ENCODE results near the gene ZNF407. TPM values are rescaled to one million over a fixed set of nuclear protein-coding genes. Genes with fewer than 3 reads are reported as not detected.

Gene ZNF407
- polyA plus RNA-seq, 1 donor, result 5.8 TPM

- no peak for DNase-seq (ENCODE audit: low read depth)
Observed at GRCh38 chr18:74832381-74832780, 234.7 kb downstream of the ZNF407 start.

GRCh38 chr18:74832999-74833398 lies 235.3 kb downstream of the ZNF407 start:
- no peak for DNase-seq (ENCODE audit: low read depth)

GRCh38 chr18:74834424-74835309 lies 237.0 kb downstream of the ZNF407 start:
- DNase-seq (ENCODE audit: low read depth), result no peak

- no peak for DNase-seq (ENCODE audit: low read depth)
Observed at GRCh38 chr18:74836296-74837139, 238.8 kb downstream of the ZNF407 start.

- no peak for DNase-seq (ENCODE audit: low read depth)
Observed at GRCh38 chr18:74840492-74841167, 243.0 kb downstream of the ZNF407 start.

GRCh38 chr18:74841248-74841647 lies 243.6 kb downstream of the ZNF407 start:
- no peak for DNase-seq (ENCODE audit: low read depth)

GRCh38 chr18:74849301-74849700 lies 251.6 kb downstream of the ZNF407 start:
- DNase-seq (ENCODE audit: low read depth), result no peak

- no peak for DNase-seq (ENCODE audit: low read depth)
Observed at GRCh38 chr18:74856434-74856833, 258.8 kb downstream of the ZNF407 start.

- no peak for DNase-seq (ENCODE audit: low read depth)
Observed at GRCh38 chr18:74856928-74857327, 259.3 kb downstream of the ZNF407 start.

- no peak for DNase-seq (ENCODE audit: low read depth)
Observed at GRCh38 chr18:74857901-74858300, 260.2 kb downstream of the ZNF407 start.

GRCh38 chr18:74861154-74861553 lies 263.5 kb downstream of the ZNF407 start:
- DNase-seq (ENCODE audit: low read depth), result no peak

- DNase-seq (ENCODE audit: low read depth), result no peak
Observed at GRCh38 chr18:74862094-74862493, 264.4 kb downstream of the ZNF407 start.

GRCh38 chr18:74866577-74866976 lies 268.9 kb downstream of the ZNF407 start:
- no peak for DNase-seq (ENCODE audit: low read depth)

GRCh38 chr18:74868461-74868860 lies 270.8 kb downstream of the ZNF407 start:
- no peak for DNase-seq (ENCODE audit: low read depth)

GRCh38 chr18:74869904-74870863 lies 272.5 kb downstream of the ZNF407 start:
- no peak for DNase-seq (ENCODE audit: low read depth)

- no peak for DNase-seq (ENCODE audit: low read depth)
Observed at GRCh38 chr18:74870950-74871349, 273.3 kb downstream of the ZNF407 start.

GRCh38 chr18:74873629-74874028 lies 276.0 kb downstream of the ZNF407 start:
- DNase-seq (ENCODE audit: low read depth), result no peak

GRCh38 chr18:74874351-74874750 lies 276.7 kb downstream of the ZNF407 start:
- DNase-seq (ENCODE audit: low read depth), result no peak

GRCh38 chr18:74876630-74877243 lies 279.1 kb downstream of the ZNF407 start:
- no peak for DNase-seq (ENCODE audit: low read depth)

- DNase-seq (ENCODE audit: low read depth), result no peak
Observed at GRCh38 chr18:74878267-74878666, 280.6 kb downstream of the ZNF407 start.

All from forelimb muscle (tissue), 1 donor.